ENCODE data around the gene MMP26.
"Not testable (repeated sequence)": the region's sequence is repeated elsewhere in the genome, so short reads cannot be mapped to it uniquely, and the experiment has no call there.

Gene MMP26

GRCh38 chr11:4722616-4723534 lies 18.3 kb downstream of the MMP26 start:
- not testable (repeated sequence) for DNase-seq (ENCODE audit: low spot score)

GRCh38 chr11:4727171-4727570 lies 22.6 kb downstream of the MMP26 start:
- no peak for DNase-seq (ENCODE audit: low spot score)

GRCh38 chr11:4740735-4741134 lies 36.2 kb downstream of the MMP26 start:
- no peak for DNase-seq (ENCODE audit: low spot score)

GRCh38 chr11:4748438-4748837 lies 43.9 kb downstream of the MMP26 start:
- DNase-seq (ENCODE audit: low spot score) = no peak

- DNase-seq (ENCODE audit: low spot score) = no peak
Observed at GRCh38 chr11:4751201-4751600, 46.6 kb downstream of the MMP26 start.

Data from hematopoietic multipotent progenitor cell treated with erythropoietin and hydrocortisone succinate and interleukin-3 and kit ligand, for 15 days (in vitro differentiated cells).